ENCODE results near the gene XG. TPM values are rescaled to one million over a fixed set of nuclear protein-coding genes. Genes with fewer than 3 reads are reported as not detected.
"Not testable (repeated sequence)": the region's sequence is repeated elsewhere in the genome, so short reads cannot be mapped to it uniquely, and the experiment has no call there.

Gene XG
- total RNA-seq, 4 donors from 2014 or later: 0.12 to 3.5 (median 0.28) TPM; not detected in 1

DNA sequence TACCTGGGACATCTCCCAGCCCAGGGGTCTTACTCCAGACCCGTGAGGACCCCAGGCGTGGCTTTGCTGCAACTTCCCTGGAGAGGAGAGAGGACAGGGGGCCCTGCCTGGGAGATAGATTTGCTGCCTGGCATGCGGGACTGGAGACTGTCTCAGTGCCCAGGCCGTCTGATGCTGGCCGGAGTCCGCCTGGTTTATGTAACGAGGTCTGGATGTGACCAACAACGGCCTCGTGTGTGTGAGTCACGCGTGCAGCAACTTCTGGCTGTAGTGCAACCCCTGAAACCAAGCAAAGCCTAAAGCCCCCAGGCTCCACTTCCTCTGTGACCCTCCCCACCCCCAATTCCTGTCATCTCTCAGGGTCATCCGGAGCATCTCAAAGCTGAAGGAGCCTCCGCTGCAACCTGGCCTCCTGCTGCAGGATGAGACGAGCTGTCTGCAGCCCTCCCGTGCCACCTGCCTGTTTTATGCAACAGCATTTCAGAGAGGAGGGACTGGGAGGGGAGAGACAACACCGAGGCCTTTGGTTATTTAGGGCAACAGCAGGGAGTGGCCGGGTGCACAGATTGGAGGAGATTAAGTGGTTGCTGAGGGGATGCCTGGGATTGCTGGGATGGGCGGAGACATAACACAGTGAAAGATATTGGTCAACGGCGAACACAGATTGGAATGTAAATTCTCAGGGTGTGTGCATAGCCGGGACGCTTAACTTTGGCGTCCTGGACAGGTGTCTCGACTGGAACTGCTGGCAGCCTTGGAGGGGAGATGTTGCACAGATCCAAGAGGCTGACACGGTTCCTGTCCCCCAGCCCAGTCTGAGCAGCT is 16.0 kb downstream of the XG start:
- ATAC-seq (ENCODE audit: low FRiP score): no peak
- TF ChIP-seq CTCF (IDR thresholded peaks at IDR 0.05): no peak
- no peak for DNase-seq (ENCODE audit: low spot score)

DNA sequence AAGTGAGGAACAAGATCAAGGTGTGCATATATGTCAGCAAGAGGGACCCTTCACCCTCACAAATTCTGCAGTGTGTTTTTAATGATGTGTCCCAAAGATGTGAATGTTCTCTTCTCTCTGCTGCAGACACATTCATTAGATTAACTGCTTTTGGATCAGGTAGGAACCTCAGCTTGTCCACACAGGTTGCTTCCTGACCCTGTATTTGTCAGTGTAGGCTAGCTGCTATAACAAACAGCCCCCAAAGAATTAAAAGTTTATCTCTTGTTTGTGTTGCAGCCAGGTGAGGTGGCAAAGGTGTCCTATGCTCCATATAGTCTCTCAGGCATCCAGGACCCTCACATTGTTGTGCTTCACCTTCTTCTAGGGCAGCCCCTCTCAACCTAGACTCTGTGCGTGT is 17.8 kb downstream of the XG start:
- no peak for TF ChIP-seq CTCF (IDR thresholded peaks at IDR 0.05)
- DNase-seq (ENCODE audit: low spot score): no peak
- no peak for ATAC-seq (ENCODE audit: low FRiP score)

DNA sequence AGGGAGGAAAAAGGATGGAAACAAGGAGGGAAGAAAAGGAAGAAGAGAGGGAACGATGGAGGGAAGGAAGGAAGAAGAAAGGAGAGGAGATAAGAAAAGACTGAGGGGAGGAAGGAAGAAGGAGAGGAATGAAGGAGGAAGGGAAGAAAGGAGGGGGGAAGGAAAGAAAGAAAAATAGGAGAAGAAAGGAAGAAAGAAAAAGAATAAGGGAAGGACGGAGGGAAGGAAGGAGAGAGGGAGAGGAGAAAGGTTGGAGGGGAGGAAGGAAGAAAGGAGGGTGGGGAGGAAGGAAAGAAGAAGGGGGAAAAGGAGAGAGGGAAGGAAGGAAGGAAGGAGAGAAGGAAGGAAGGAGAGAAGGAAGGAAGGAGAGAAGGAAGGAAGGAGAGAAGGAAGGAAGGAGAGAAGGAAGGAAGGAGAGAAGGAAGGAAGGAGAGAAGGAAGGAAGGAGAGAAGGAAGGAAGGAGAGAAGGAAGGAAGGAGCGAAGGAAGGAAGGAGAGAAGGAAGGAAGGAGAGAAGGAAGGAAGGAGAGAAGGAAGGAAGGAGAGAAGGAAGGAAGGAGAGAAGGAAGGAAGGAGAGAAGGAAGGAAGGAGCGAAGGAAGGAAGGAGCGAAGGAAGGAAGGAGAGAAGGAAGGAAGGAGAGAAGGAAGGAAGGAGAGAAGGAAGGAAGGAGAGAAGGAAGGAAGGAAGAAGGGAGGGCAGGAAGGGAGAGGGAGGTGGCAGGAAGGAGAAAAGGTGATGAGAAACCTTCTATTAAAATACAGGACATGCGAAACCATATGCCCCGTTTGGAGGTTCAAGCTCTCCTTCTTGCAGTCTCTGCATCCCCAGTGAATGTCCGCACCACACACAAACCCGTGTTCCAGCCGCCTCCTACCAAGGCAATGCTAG is 21.6 kb downstream of the XG start:
- not testable (repeated sequence) for ATAC-seq (ENCODE audit: low FRiP score); DNase-seq (ENCODE audit: low spot score)

GRCh38 chrX:2774057-2774456 is 22.2 kb downstream of the XG start:
- no peak for TF ChIP-seq CTCF (IDR thresholded peaks at IDR 0.05)

GRCh38 chrX:2774776-2775175 is 22.9 kb downstream of the XG start:
- ATAC-seq (ENCODE audit: low FRiP score) (no peak), DNase-seq (ENCODE audit: low spot score) (no peak)
- TF ChIP-seq CTCF (IDR thresholded peaks at IDR 0.05): no peak

More at GRCh38 chrX:2774057-2774456, 22.2 kb downstream of the XG start:
- ATAC-seq (ENCODE audit: low FRiP score) (no peak), DNase-seq (ENCODE audit: low spot score) (no peak)

DNA sequence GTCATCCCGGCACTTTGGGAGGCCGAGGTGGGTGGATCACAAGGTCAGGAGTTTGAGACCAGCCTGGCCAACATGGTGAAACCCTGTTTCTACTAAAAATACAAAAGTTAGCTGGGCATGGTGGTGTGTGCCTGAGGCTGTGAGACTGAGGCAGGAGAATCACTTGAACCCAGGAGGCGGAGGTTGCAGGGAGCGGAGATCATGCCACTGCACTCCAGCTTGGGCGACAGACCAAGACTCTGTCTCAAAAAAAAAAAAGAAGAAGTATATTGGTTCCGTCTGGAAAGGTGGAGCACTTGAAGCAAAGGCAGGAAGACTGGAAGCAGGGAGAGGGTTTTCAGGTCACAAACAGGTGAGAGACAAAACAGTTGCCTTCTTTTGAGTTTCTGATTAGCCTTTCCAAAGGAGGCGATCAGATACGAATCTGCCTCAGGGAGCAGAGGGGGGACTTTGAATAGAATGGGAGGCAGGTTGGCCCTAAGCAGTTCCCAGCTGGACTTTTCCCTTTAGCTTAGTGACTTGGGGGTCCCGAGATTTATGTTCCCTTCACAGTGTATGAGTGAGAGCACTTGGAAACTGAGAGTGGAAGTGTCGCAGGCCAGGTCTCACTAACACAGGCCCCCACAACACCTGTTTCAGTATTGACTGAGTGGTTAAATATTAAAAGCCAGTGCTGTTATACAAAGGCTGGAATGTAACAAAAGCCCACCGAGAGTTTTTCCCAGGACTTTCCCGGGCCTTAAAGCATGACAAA is 28.8 kb downstream of the XG start:
- not testable (repeated sequence) for DNase-seq (ENCODE audit: low spot score); ATAC-seq (ENCODE audit: low FRiP score)

GRCh38 chrX:2781226-2781571 is 29.4 kb downstream of the XG start:
- ATAC-seq (ENCODE audit: low FRiP score) (no peak), DNase-seq (ENCODE audit: low spot score) (no peak)
- TF ChIP-seq CTCF (IDR thresholded peaks at IDR 0.05): no peak
